GM18951 (cell line): Measurements from ENCODE around the gene TBX1.

ENCODE experiments used
- POLR2A ChIP-seq: IDR thresholded peaks from 4 replicates; pipeline ENCODE4 v1.6.1; 2011; ENCODE audit warnings: mild to moderate bottlenecking; ENCODE audit not compliant: insufficient read length, insufficient read depth; ENCODE audit errors: extremely low read depth
- in situ Hi-C: fragments of 300-500 bp; cut with MboI; formaldehyde crosslinking; loops from one replicate; pipeline ENCODE4 v1.12.0; 2022; ENCODE audit warnings: low sequenced_read_pairs, mixed read lengths, inconsistent platforms; ENCODE audit not compliant: unreplicated experiment

TBX1 gene

GRCh38 chr22:19737846-19738663 is 22.5 kb upstream of the TBX1 start:
- TF ChIP-seq POLR2A = no peak
- in situ Hi-C loops = no loop called here

GRCh38 chr22:19738664-19739447 is 21.7 kb upstream of the TBX1 start:
- no peak for TF ChIP-seq POLR2A
- in situ Hi-C loops = no loop called here

GRCh38 chr22:19739448-19739895 is 21.1 kb upstream of the TBX1 start:
- TF ChIP-seq POLR2A = no peak

GRCh38 chr22:19739911-19740449 is 20.6 kb upstream of the TBX1 start:
- in situ Hi-C loops = no loop called here
- TF ChIP-seq POLR2A = no peak

More at GRCh38 chr22:19739448-19739895, 21.1 kb upstream of the TBX1 start:
- in situ Hi-C loops = no loop called here

GRCh38 chr22:19740586-19740985 is 20.0 kb upstream of the TBX1 start:
- in situ Hi-C loops = no loop called here
- no peak for TF ChIP-seq POLR2A

GRCh38 chr22:19741053-19741452 is 19.5 kb upstream of the TBX1 start:
- in situ Hi-C loops = no loop called here
- TF ChIP-seq POLR2A = no peak

- no peak for TF ChIP-seq POLR2A
- in situ Hi-C loops = no loop called here
Measured at GRCh38 chr22:19742160-19743066, 18.2 kb upstream of the TBX1 start.

GRCh38 chr22:19743081-19743480 is 17.5 kb upstream of the TBX1 start:
- TF ChIP-seq POLR2A = no peak

GRCh38 chr22:19743651-19744050 is 16.9 kb upstream of the TBX1 start:
- no peak for TF ChIP-seq POLR2A
- in situ Hi-C loops = no loop called here

More at GRCh38 chr22:19743081-19743480, 17.5 kb upstream of the TBX1 start:
- in situ Hi-C loops = no loop called here

- no peak for TF ChIP-seq POLR2A
- in situ Hi-C loops = no loop called here
Measured at GRCh38 chr22:19744350-19745006, 16.1 kb upstream of the TBX1 start.

- in situ Hi-C loops = no loop called here
- no peak for TF ChIP-seq POLR2A
Measured at GRCh38 chr22:19745155-19746101, 15.2 kb upstream of the TBX1 start.

- TF ChIP-seq POLR2A = no peak
- in situ Hi-C loops = no loop called here
Measured at GRCh38 chr22:19746726-19747125, 13.9 kb upstream of the TBX1 start.
